ENCODE measurements around the gene PCDHGA1.

PCDHGA1 gene

GRCh38 chr5:141495453-141495811 is 165.1 kb downstream of the PCDHGA1 start:
- H3K27ac ChIP-seq = no peak overlapping the region
- TF ChIP-seq, protein P1, sequence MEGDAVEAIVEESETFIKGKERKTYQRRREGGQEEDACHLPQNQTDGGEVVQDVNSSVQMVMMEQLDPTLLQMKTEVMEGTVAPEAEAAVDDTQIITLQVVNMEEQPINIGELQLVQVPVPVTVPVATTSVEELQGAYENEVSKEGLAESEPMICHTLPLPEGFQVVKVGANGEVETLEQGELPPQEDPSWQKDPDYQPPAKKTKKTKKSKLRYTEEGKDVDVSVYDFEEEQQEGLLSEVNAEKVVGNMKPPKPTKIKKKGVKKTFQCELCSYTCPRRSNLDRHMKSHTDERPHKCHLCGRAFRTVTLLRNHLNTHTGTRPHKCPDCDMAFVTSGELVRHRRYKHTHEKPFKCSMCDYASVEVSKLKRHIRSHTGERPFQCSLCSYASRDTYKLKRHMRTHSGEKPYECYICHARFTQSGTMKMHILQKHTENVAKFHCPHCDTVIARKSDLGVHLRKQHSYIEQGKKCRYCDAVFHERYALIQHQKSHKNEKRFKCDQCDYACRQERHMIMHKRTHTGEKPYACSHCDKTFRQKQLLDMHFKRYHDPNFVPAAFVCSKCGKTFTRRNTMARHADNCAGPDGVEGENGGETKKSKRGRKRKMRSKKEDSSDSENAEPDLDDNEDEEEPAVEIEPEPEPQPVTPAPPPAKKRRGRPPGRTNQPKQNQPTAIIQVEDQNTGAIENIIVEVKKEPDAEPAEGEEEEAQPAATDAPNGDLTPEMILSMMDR (IDR thresholded peaks at IDR 0.05) = no peak
- no peak for TF ChIP-seq ZFX (IDR thresholded peaks at IDR 0.05; ENCODE audit: borderline replicate concordance)

- H3K27ac ChIP-seq = no peak overlapping the region
- TF ChIP-seq, protein P1 (IDR thresholded peaks at IDR 0.05) = no peak
- TF ChIP-seq ZFX (IDR thresholded peaks at IDR 0.05; ENCODE audit: borderline replicate concordance) = no peak
These were observed 165.7 kb downstream of the PCDHGA1 start for GRCh38 chr5:141496038-141496437.

GRCh38 chr5:141501761-141502160 is 171.4 kb downstream of the PCDHGA1 start:
- TF ChIP-seq ZFX (IDR thresholded peaks at IDR 0.05; ENCODE audit: borderline replicate concordance) = no peak
- TF ChIP-seq, protein P1 (IDR thresholded peaks at IDR 0.05) = no peak
- H3K27ac ChIP-seq = no peak overlapping the region

DNA sequence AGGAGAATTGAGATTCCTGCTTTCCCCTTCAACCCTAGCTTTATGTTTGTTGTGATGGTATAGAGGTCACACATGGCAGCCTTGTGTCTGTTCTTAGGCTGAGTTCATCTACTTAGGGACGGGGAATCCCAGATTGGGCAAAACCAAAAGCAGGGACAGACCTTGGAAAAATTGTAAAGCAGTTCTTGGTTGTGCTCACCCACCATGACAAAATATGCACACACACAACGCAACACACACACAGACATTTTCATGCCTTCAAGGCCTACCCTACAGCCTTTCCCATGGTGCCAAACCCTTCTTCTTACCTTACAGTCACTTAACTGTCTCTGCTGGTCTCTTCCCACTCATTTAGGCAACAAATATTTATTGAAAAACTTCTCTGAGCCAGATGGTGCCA is 173.4 kb downstream of the PCDHGA1 start:
- no peak overlapping the region for H3K27ac ChIP-seq
- TF ChIP-seq ZFX (IDR thresholded peaks at IDR 0.05; ENCODE audit: borderline replicate concordance) = no peak
- TF ChIP-seq, protein P1 (IDR thresholded peaks at IDR 0.05) = no peak

DNA sequence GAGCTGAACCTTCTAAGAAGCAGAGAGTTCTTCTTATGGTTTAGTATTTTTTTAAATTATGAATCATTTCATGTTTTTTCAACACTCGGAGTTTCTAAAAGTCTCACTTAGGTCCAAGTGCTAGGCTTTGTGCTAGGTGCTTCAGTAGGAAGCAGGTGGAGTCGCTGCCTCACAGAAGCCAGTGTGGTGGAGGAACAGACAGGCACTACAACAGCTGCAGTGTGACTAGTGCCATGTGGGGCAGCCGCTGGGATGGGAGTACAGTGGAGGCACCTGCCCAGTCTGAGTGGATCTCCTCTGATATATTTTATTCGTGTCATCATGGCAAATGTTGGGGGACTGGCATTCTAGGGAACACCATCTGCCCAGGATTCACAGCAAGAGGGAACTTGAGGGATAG is 173.9 kb downstream of the PCDHGA1 start:
- H3K27ac ChIP-seq = no peak overlapping the region
- TF ChIP-seq, protein P1 (IDR thresholded peaks at IDR 0.05) = no peak
- no peak for TF ChIP-seq ZFX (IDR thresholded peaks at IDR 0.05; ENCODE audit: borderline replicate concordance)

GRCh38 chr5:141506381-141507155 is 176.3 kb downstream of the PCDHGA1 start:
- H3K27ac ChIP-seq = no peak overlapping the region
- TF ChIP-seq, protein P1 (IDR thresholded peaks at IDR 0.05) = no peak
- TF ChIP-seq ZFX (IDR thresholded peaks at IDR 0.05; ENCODE audit: borderline replicate concordance) = no peak

DNA sequence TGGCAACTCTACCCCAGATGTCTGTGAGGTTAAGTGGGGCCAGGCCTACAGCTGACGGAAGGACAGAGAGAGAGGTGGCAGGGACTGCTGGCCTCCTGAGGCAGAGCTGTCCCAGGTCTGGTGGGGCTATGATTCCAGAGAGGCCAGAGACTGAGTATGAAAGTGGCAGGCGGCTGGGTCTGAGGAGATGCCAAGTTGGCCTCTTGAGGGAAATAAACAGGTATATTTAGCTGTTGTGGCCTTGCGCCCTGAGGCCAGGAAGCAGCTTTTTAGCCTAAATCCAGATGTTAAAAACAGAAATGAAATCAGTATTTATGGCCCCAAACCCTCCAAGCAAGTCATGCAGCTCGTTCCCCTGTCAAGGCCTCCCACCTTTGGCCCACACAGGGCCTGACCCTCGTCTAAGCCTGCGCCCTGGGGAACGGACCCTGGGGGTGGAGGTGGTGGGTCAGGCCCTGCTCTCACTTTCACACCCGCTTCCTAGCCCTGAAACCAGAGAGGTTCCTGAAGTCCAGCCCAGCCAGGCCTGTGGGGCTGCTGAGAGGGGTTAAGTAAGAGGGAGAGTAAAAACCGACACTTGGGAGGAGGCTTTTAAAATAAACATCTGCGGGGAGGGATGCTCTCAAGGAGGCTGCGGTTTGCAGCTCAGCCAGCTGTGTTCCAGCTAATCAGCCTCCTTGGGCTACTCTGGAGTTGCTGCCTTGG is 177.2 kb downstream of the PCDHGA1 start:
- TF ChIP-seq, protein P1 (IDR thresholded peaks at IDR 0.05) = no peak
- TF ChIP-seq ZFX (IDR thresholded peaks at IDR 0.05; ENCODE audit: borderline replicate concordance) = no peak
- no peak overlapping the region for H3K27ac ChIP-seq

Measured in 22Rv1 (cell line).